HepG2 (cell line): Measurements from ENCODE around the gene MED20. TPM values are rescaled to one million over a fixed set of nuclear protein-coding genes. Genes with fewer than 3 reads are reported as not detected.

Source experiments
- CENPX ChIP-seq: sonication (generic); formaldehyde crosslinking; IDR thresholded peaks from 2 replicates; pipeline ENCODE4 v1.9.0; 2021; ENCODE audit warnings: mild to moderate bottlenecking, missing genetic modification reagents, moderate library complexity
- ELF1 ChIP-seq: sonication (generic); formaldehyde crosslinking; IDR thresholded peaks from 2 replicates; pipeline ENCODE4 v1.4.0; 2020; ENCODE audit warnings: missing genetic modification reagents
- ESRRA ChIP-seq: sonication (generic); formaldehyde crosslinking; IDR thresholded peaks from 2 replicates; pipeline ENCODE4 v1.5.1; 2020; ENCODE audit warnings: mild to moderate bottlenecking, low read depth, missing genetic modification reagents
- FOXJ3 ChIP-seq: sonication (generic); formaldehyde crosslinking; IDR thresholded peaks from 2 replicates; pipeline ENCODE4 v1.4.0; 2020; ENCODE audit warnings: missing genetic modification reagents, mild to moderate bottlenecking, borderline replicate concordance
- GABPB1 ChIP-seq: IDR thresholded peaks from 2 replicates; pipeline ENCODE4 v1.6.1; 2016; ENCODE audit warnings: mild to moderate bottlenecking, missing genetic modification reagents, moderate library complexity, missing compliant biosample characterization
- HIVEP1 ChIP-seq: sonication (generic); formaldehyde crosslinking; IDR thresholded peaks from 2 replicates; pipeline ENCODE4 v1.4.0; 2020; ENCODE audit warnings: mild to moderate bottlenecking, missing genetic modification reagents
- KLF11 ChIP-seq: IDR thresholded peaks from 2 replicates; pipeline ENCODE4 v1.6.1; 2016; ENCODE audit warnings: missing compliant biosample characterization
- MAFF ChIP-seq: IDR thresholded peaks from 2 replicates; pipeline ENCODE4 v1.6.1; 2011; ENCODE audit warnings: low read depth, low read length, improper control_type of control experiment
- NFKB2 ChIP-seq: sonication (generic); formaldehyde crosslinking; IDR thresholded peaks from 2 replicates; pipeline ENCODE4 v1.4.0; 2020; ENCODE audit warnings: missing genetic modification reagents, borderline replicate concordance
- WIZ ChIP-seq: sonication (generic); formaldehyde crosslinking; IDR thresholded peaks from 2 replicates; pipeline ENCODE4 v1.5.1; 2020; ENCODE audit warnings: mild to moderate bottlenecking, missing genetic modification reagents
- XBP1 ChIP-seq: sonication (generic); formaldehyde crosslinking; IDR thresholded peaks from 2 replicates; pipeline ENCODE4 v1.5.0; 2020; ENCODE audit warnings: missing genetic modification reagents
- ZFP1 ChIP-seq: IDR thresholded peaks from 2 replicates; pipeline ENCODE4 v1.6.1; 2016
- ZNF562 ChIP-seq: sonication (generic); formaldehyde crosslinking; IDR thresholded peaks from 2 replicates; pipeline ENCODE4 v1.8.0; 2022; ENCODE audit warnings: missing genetic modification reagents, borderline replicate concordance
- polyA plus RNA-seq, 8 experiments: library from polyadenylated mRNA; depleted of rRNA in 3 of 8; stranded (reverse) in 7 of 8; unstranded in 1 of 8; fragments of >200 nt; fragmentation: Illumina TruSeq in 4 of 8; extraction: Trizol in 4 of 8; gene quantifications; 2 replicates each; pipeline versions ENCODE4 v1.2.1 to v1.2.3, GENCODE V29; 2011 to 2016; ENCODE audit warnings: low read depth in 4 of 8, missing spikeins in 1 of 8, mixed read lengths in 1 of 8; ENCODE audit not compliant: insufficient read depth in 1 of 8
- total RNA-seq, 5 experiments: library from RNA; depleted of rRNA; stranded (reverse); fragments of >200 nt; fragmentation: Illumina TruSeq; extraction: Trizol; gene quantifications; 2 replicates each; pipeline ENCODE4 v1.2.3, GENCODE V29; 2016; ENCODE audit warnings: low read depth in 1 of 5
- TF ChIP-seq, protein P1 (sequence below), 2 experiments: sonication (generic) in 1 of 2; formaldehyde crosslinking in 1 of 2; IDR thresholded peaks; 2 replicates each; pipeline versions ENCODE4 v1.6.1 to v1.9.0; 2014 to 2022; ENCODE audit warnings: antibody characterized with exemption in 1 of 2, borderline replicate concordance in 1 of 2, inconsistent platforms in 1 of 2, low read depth in 1 of 2, missing genetic modification reagents in 1 of 2
- TF ChIP-seq, protein P2 (sequence below): sonication (generic); formaldehyde crosslinking; IDR thresholded peaks from 2 replicates; pipeline ENCODE4 v1.5.0; 2020; ENCODE audit warnings: missing genetic modification reagents, mild to moderate bottlenecking, borderline replicate concordance
- TF ChIP-seq, protein P3 (sequence below): sonication (generic); formaldehyde crosslinking; IDR thresholded peaks from 2 replicates; pipeline ENCODE4 v1.8.1; 2022; ENCODE audit warnings: mild to moderate bottlenecking, missing genetic modification reagents
- TF ChIP-seq, protein P4 (sequence below), 2 experiments: sonication (generic) in 1 of 2; formaldehyde crosslinking in 1 of 2; IDR thresholded peaks; 2 replicates each; pipeline versions ENCODE4 v1.4.0 to v1.6.1; 2018 to 2020; ENCODE audit warnings: missing genetic modification reagents in 2 of 2, borderline replicate concordance in 1 of 2, low read depth in 1 of 2, mild to moderate bottlenecking in 1 of 2, missing biosample characterization in 1 of 2

The MED20 gene
- total and polyA plus RNA-seq, 2 of the 13 experiments (the other 11 are each of a cell fraction or from before 2014, with no cell fraction given) = 28.1 to 41.1 TPM

DNA sequence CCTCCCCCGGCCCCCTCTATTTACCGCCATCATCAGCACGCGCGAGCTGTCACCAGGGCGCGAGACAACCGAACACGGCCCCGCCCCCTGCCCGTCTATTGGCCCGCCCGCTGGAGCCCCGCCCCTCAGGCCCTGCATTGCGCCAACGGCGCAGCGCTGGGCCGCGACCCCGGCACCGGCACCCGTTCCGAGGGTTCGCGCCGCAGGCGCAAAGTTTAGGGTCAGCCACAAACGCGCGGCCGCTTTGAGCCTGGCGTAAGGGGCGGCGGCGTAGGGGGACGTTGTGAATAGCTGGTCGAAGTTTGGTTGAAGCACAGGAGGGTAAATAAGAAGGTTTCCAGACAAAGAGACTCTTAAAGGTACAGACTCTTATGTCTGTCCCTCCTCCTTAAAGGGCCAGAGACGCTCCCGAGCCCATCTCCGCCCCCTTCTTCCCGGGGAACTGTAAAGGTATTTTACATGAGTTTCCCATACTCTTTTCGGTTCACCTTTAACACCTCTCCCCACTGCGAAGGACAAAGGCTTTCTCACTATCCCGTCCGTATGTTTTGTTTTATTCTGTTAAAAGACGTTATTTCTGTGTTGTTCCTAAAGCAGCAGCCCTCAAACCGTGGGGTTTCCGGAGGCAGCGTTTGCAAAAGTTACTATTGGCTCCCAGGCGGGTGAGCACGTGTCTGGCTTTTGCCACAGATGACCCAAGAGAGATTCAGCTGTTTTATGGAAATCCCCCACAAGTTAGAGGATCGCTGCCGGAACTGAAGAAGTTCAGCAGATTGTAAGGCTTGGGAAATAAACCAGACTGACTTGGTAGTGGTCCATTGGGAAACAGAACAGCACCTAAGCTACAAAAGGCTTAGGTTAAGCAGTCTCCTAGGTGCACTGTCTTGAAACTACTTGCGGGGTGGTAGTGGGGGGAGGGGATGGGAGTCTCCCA lies 25.4 kb downstream of the MED20 start, which contains the start of gene USP49 (continued):
- TF ChIP-seq, protein P1, sequence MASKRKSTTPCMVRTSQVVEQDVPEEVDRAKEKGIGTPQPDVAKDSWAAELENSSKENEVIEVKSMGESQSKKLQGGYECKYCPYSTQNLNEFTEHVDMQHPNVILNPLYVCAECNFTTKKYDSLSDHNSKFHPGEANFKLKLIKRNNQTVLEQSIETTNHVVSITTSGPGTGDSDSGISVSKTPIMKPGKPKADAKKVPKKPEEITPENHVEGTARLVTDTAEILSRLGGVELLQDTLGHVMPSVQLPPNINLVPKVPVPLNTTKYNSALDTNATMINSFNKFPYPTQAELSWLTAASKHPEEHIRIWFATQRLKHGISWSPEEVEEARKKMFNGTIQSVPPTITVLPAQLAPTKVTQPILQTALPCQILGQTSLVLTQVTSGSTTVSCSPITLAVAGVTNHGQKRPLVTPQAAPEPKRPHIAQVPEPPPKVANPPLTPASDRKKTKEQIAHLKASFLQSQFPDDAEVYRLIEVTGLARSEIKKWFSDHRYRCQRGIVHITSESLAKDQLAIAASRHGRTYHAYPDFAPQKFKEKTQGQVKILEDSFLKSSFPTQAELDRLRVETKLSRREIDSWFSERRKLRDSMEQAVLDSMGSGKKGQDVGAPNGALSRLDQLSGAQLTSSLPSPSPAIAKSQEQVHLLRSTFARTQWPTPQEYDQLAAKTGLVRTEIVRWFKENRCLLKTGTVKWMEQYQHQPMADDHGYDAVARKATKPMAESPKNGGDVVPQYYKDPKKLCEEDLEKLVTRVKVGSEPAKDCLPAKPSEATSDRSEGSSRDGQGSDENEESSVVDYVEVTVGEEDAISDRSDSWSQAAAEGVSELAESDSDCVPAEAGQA (IDR thresholded peaks at IDR 0.05; ENCODE audit: low read depth) = no peak
- TF ChIP-seq, protein P1 (CRISPR knock-in tag; IDR thresholded peaks at IDR 0.05; ENCODE audit: borderline replicate concordance) = no peak
- TF ChIP-seq FOXJ3 (CRISPR knock-in tag) (no peak), ZNF562 (no peak), XBP1 (no peak), CENPX (CRISPR knock-in tag) (no peak), ZFP1 (CRISPR knock-in tag) (no peak), ELF1 (CRISPR knock-in tag) (0 out of 2 replicates have a peak, but pooled peaks have one; percentile 9), ESRRA (CRISPR knock-in tag) (no peak), NFKB2 (CRISPR knock-in tag) (no peak; the same call in 1 of the 2 replicates), GABPB1 (CRISPR knock-in tag) (peak; percentile 62; the same call in 1 of the 2 replicates), WIZ (CRISPR knock-in tag) (no peak), HIVEP1 (CRISPR knock-in tag) (no peak; the same call in 1 of the 2 replicates), KLF11 (no peak), MAFF (no peak)
- TF ChIP-seq, protein P2, sequence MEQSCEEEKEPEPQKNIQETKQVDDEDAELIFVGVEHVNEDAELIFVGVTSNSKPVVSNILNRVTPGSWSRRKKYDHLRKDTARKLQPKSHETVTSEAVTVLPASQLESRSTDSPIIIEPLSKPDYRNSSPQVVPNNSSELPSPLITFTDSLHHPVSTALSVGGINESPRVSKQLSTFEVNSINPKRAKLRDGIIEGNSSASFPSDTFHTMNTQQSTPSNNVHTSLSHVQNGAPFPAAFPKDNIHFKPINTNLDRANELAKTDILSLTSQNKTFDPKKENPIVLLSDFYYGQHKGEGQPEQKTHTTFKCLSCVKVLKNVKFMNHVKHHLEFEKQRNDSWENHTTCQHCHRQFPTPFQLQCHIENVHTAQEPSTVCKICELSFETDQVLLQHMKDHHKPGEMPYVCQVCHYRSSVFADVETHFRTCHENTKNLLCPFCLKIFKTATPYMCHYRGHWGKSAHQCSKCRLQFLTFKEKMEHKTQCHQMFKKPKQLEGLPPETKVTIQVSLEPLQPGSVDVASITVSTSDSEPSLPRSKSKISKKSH = 0 out of 2 replicates have a peak, but pooled peaks have one; percentile 28
- TF ChIP-seq, protein P3, sequence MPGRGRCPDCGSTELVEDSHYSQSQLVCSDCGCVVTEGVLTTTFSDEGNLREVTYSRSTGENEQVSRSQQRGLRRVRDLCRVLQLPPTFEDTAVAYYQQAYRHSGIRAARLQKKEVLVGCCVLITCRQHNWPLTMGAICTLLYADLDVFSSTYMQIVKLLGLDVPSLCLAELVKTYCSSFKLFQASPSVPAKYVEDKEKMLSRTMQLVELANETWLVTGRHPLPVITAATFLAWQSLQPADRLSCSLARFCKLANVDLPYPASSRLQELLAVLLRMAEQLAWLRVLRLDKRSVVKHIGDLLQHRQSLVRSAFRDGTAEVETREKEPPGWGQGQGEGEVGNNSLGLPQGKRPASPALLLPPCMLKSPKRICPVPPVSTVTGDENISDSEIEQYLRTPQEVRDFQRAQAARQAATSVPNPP (CRISPR knock-in tag) = no peak
- TF ChIP-seq, protein P4, sequence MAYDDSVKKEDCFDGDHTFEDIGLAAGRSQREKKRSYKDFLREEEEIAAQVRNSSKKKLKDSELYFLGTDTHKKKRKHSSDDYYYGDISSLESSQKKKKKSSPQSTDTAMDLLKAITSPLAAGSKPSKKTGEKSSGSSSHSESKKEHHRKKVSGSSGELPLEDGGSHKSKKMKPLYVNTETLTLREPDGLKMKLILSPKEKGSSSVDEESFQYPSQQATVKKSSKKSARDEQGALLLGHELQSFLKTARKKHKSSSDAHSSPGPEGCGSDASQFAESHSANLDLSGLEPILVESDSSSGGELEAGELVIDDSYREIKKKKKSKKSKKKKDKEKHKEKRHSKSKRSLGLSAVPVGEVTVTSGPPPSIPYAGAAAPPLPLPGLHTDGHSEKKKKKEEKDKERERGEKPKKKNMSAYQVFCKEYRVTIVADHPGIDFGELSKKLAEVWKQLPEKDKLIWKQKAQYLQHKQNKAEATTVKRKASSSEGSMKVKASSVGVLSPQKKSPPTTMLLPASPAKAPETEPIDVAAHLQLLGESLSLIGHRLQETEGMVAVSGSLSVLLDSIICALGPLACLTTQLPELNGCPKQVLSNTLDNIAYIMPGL (CRISPR knock-in tag; IDR thresholded peaks at IDR 0.05; ENCODE audit: borderline replicate concordance in 1 of 2, low read depth in 1 of 2) = 0 out of 4 replicates have a peak, but pooled peaks of 1 of the 2 experiments have one; percentile 39
